Mesenchymal stem cell (in vitro differentiated cells and primary cell): ENCODE results near the gene MAT1A. TPM values are rescaled to one million over a fixed set of nuclear protein-coding genes. Genes with fewer than 3 reads are reported as not detected.

Experiments
- DNase-seq: peaks from one replicate; pipeline ENCODE4 v3.0.0-alpha.2; 2013
- H2AFZ ChIP-seq: one replicate; pipeline ENCODE4 v1.6.1; 2013; ENCODE audit warnings: low read depth, mild to moderate bottlenecking, control low read depth, inconsistent platforms, low read length, moderate library complexity
- H2AK5ac ChIP-seq: 2 replicates; pipeline ENCODE4 v1.6.1; 2013; ENCODE audit warnings: low read length, moderate library complexity, mild to moderate bottlenecking, inconsistent platforms; ENCODE audit not compliant: severe bottlenecking
- H2BK120ac ChIP-seq: one replicate; pipeline ENCODE4 v1.6.1; 2013; ENCODE audit warnings: low read depth, mild to moderate bottlenecking, inconsistent platforms, low read length, moderate library complexity
- H2BK12ac ChIP-seq, 2 experiments: one replicate each; pipeline ENCODE4 v1.6.1; 2013; ENCODE audit warnings: inconsistent platforms in 2 of 2, low read length in 2 of 2, mild to moderate bottlenecking in 2 of 2, moderate library complexity in 2 of 2, control low read depth in 1 of 2
- H2BK15ac ChIP-seq: one replicate; pipeline ENCODE4 v1.6.1; 2013; ENCODE audit warnings: mild to moderate bottlenecking, low read depth, inconsistent platforms; ENCODE audit not compliant: poor library complexity, severe bottlenecking
- H2BK5ac ChIP-seq: 2 replicates; pipeline ENCODE4 v1.6.1; 2013; ENCODE audit warnings: low read depth, mild to moderate bottlenecking, low read length, control low read depth, inconsistent platforms; ENCODE audit not compliant: poor library complexity, severe bottlenecking
- H3K14ac ChIP-seq, 2 experiments: one replicate each; pipeline ENCODE4 v1.6.1; 2013; ENCODE audit warnings: inconsistent platforms in 2 of 2, low read length in 2 of 2, control low read depth in 1 of 2, mild to moderate bottlenecking in 1 of 2, moderate library complexity in 1 of 2
- H3K18ac ChIP-seq, 2 experiments: one replicate each; pipeline ENCODE4 v1.6.1; 2013; ENCODE audit warnings: inconsistent platforms in 2 of 2, low read length in 2 of 2, control low read depth in 1 of 2, low read depth in 1 of 2, mild to moderate bottlenecking in 1 of 2
- H3K23ac ChIP-seq, 2 experiments: one replicate each; pipeline ENCODE4 v1.6.1; 2013; ENCODE audit warnings: inconsistent platforms in 2 of 2, low read length in 2 of 2, mild to moderate bottlenecking in 2 of 2, moderate library complexity in 2 of 2, control low read depth in 1 of 2
- H3K27ac ChIP-seq: 2 replicates; pipeline ENCODE4 v1.5.1; 2013; ENCODE audit warnings: mild to moderate bottlenecking, moderate library complexity, low read length, control low read depth, inconsistent platforms; ENCODE audit not compliant: poor library complexity, severe bottlenecking
- H3K27me3 ChIP-seq, 2 experiments: 2 replicates each; pipeline versions ENCODE4 v1.6.1 to v1.7.0; 2013; ENCODE audit warnings: low read length in 2 of 2, mild to moderate bottlenecking in 2 of 2, moderate library complexity in 2 of 2, control low read depth in 1 of 2, inconsistent platforms in 1 of 2; ENCODE audit not compliant: control insufficient read depth in 1 of 2, insufficient read depth in 1 of 2
- H3K36me3 ChIP-seq, 2 experiments: 2 replicates each; pipeline versions ENCODE4 v1.6.1 to v1.7.0; 2013; ENCODE audit warnings: low read length in 2 of 2, control low read depth in 1 of 2, inconsistent platforms in 1 of 2, low read depth in 1 of 2, mild to moderate bottlenecking in 1 of 2; ENCODE audit not compliant: insufficient read depth in 2 of 2, control insufficient read depth in 1 of 2
- H3K4ac ChIP-seq, 2 experiments: one replicate each; pipeline ENCODE4 v1.6.1; 2013; ENCODE audit warnings: inconsistent platforms in 2 of 2, low read length in 2 of 2, mild to moderate bottlenecking in 2 of 2, moderate library complexity in 2 of 2, control low read depth in 1 of 2, low read depth in 1 of 2
- H3K4me1 ChIP-seq: 2 replicates; pipeline ENCODE4 v1.6.1; 2013; ENCODE audit warnings: low read depth, low read length, control low read depth; ENCODE audit not compliant: control insufficient read depth, insufficient read depth
- H3K4me2 ChIP-seq: 2 replicates; pipeline ENCODE4 v1.6.1; 2013; ENCODE audit warnings: low read length, mild to moderate bottlenecking, inconsistent platforms; ENCODE audit not compliant: poor library complexity, severe bottlenecking
- H3K4me3 ChIP-seq, 2 experiments: 2 replicates each; pipeline versions ENCODE4 v1.5.1 to v1.7.0; 2013; ENCODE audit warnings: low read length in 2 of 2, mild to moderate bottlenecking in 2 of 2, control low read depth in 1 of 2, low read depth in 1 of 2; ENCODE audit not compliant: insufficient read depth in 1 of 2
- H3K79me1 ChIP-seq: replicated peaks from 2 replicates; pipeline ENCODE4 v1.6.1; 2013; ENCODE audit warnings: mild to moderate bottlenecking, control low read depth, low read length, inconsistent platforms; ENCODE audit not compliant: poor library complexity, severe bottlenecking
- H3K9ac ChIP-seq: 2 replicates; pipeline ENCODE4 v1.7.0; 2013; ENCODE audit warnings: mild to moderate bottlenecking, low read length, moderate library complexity
- H3K9me3 ChIP-seq: 2 replicates; pipeline ENCODE4 v1.7.0; 2013; ENCODE audit warnings: mild to moderate bottlenecking, low read length; ENCODE audit not compliant: control insufficient read depth
- H4K8ac ChIP-seq: one replicate; pipeline ENCODE4 v1.6.1; 2013; ENCODE audit warnings: inconsistent platforms, mild to moderate bottlenecking, low read length, moderate library complexity
- H4K91ac ChIP-seq: one replicate; pipeline ENCODE4 v1.6.1; 2013; ENCODE audit warnings: mild to moderate bottlenecking, low read length, inconsistent platforms
- WGBS: methylation state at CpG from one replicate; pipeline ENCODE4 v1.1.7; 2013; ENCODE audit warnings: mixed read lengths; 5-methylcytosine and 5-hydroxymethylcytosine counted together
- polyA plus RNA-seq, 2 experiments: library from polyadenylated mRNA; stranded (reverse); fragments of 200-250 nt; gene quantifications; one replicate each; pipeline ENCODE4 v1.2.3, GENCODE V29; 2013

The MAT1A gene
- polyA plus RNA-seq (2013, experiment 1 of 2), result 0.11 TPM
- 0.05 TPM for polyA plus RNA-seq (2013, experiment 2 of 2)

GRCh38 chr10:80289451-80290287 lies at the start of gene MAT1A:
Gene MAT1A, minus strand, starts transcription at chr10:80289658. Its CDS starts 235 bp downstream, at chr10:80289423.
- Histone ChIP-seq H3K4me2 (no peak within 1 kb of the TSS), H2BK120ac (no peak within 1 kb of the TSS), H3K4me1 (peaks cover 1% of the 10 kb centered on the region), H3K36me3 (no peaks in the 10 kb centered on the region), H2BK5ac (no peak within 1 kb of the TSS), H2AK5ac (no peak within 1 kb of the TSS), H2BK15ac (no peak within 1 kb of the TSS), H3K23ac (no peak within 1 kb of the TSS), H3K27me3 (peaks cover 17 to 54% of the 10 kb centered on the region in 2 experiments), H3K9me3 (peaks cover 2% of the 10 kb centered on the region), H3K79me1 (no peaks in the 10 kb centered on the region), H3K27ac (no peak within 1 kb of the TSS), H2AFZ (no peak within 1 kb of the TSS), H3K18ac (no peak within 1 kb of the TSS), H4K8ac (peak within 1 kb of the TSS; percentile 12), H2BK12ac (no peak within 1 kb of the TSS), H3K14ac (no peak within 1 kb of the TSS), H3K4ac (no peak within 1 kb of the TSS), H4K91ac (no peak within 1 kb of the TSS), H3K9ac (no peak within 1 kb of the TSS), H3K4me3 (no peak within 1 kb of the TSS)
- peak; percentile 25 for DNase-seq
- 27% methylated on average over 6 of the region's 9 CpGs for WGBS

GRCh38 chr10:80333983-80334382 lies 44.5 kb upstream of the MAT1A start:
- Histone ChIP-seq H3K4ac (no peak overlapping the region), H3K18ac (no peak overlapping the region), H3K27ac (no peak overlapping the region), H2AK5ac (no peak overlapping the region), H2AFZ (no peak overlapping the region), H3K4me1 (no peaks in the 10 kb centered on the region), H3K4me2 (no peak overlapping the region), H2BK5ac (no peak overlapping the region), H3K23ac (no peak overlapping the region), H3K79me1 (no peaks in the 10 kb centered on the region), H2BK120ac (no peak overlapping the region), H2BK15ac (no peak overlapping the region), H3K9ac (no peak overlapping the region), H3K9me3 (no peaks in the 10 kb centered on the region), H4K8ac (no peak overlapping the region), H2BK12ac (no peak overlapping the region), H3K14ac (no peak overlapping the region), H3K27me3 (peaks cover 14 to 24% of the 10 kb centered on the region in 2 experiments), H3K36me3 (no peaks in the 10 kb centered on the region), H3K4me3 (no peak overlapping the region), H4K91ac (no peak overlapping the region)
- no CpG with 5 or more reads among the region's 1 CpG for WGBS
- DNase-seq, result no peak

GRCh38 chr10:80324891-80325364 lies 35.5 kb upstream of the MAT1A start:
- H2AK5ac ChIP-seq, result no peak overlapping the region
- H2BK15ac ChIP-seq, result no peak overlapping the region
- no peaks in the 10 kb centered on the region for H3K4me1 ChIP-seq
- no peak overlapping the region for H3K23ac ChIP-seq
- DNase-seq, result no peak
- no peaks in the 10 kb centered on the region for H3K9me3 ChIP-seq
- peaks cover 4 to 22% of the 10 kb centered on the region in 2 experiments for H3K27me3 ChIP-seq
- no peak overlapping the region for H2BK5ac ChIP-seq
- H4K91ac ChIP-seq, result no peak overlapping the region
- no peak overlapping the region for H3K4me3 ChIP-seq
- no peak overlapping the region for H3K27ac ChIP-seq
- 91% methylated on average over 6 of the region's 6 CpGs for WGBS
- H2BK12ac ChIP-seq, result no peak overlapping the region
- H2AFZ ChIP-seq, result no peak overlapping the region
- H3K4me2 ChIP-seq, result no peak overlapping the region
- no peak overlapping the region for H3K14ac ChIP-seq
- no peak overlapping the region for H3K18ac ChIP-seq
- H3K4ac ChIP-seq, result no peak overlapping the region
- H3K9ac ChIP-seq, result no peak overlapping the region
- no peak overlapping the region for H2BK120ac ChIP-seq
- H4K8ac ChIP-seq, result no peak overlapping the region
- H3K79me1 ChIP-seq, result no peaks in the 10 kb centered on the region
- H3K36me3 ChIP-seq, result no peaks in the 10 kb centered on the region

GRCh38 chr10:80324086-80324485 lies 34.6 kb upstream of the MAT1A start:
- Histone ChIP-seq H3K14ac (no peak overlapping the region), H4K91ac (no peak overlapping the region), H3K36me3 (no peaks in the 10 kb centered on the region), H3K4me2 (no peak overlapping the region), H3K9ac (no peak overlapping the region), H2BK5ac (no peak overlapping the region), H3K79me1 (no peaks in the 10 kb centered on the region), H3K9me3 (no peaks in the 10 kb centered on the region), H3K27ac (no peak overlapping the region), H2AFZ (no peak overlapping the region), H4K8ac (no peak overlapping the region), H2BK12ac (no peak overlapping the region), H2AK5ac (no peak overlapping the region), H3K18ac (no peak overlapping the region), H3K4ac (no peak overlapping the region), H3K4me3 (no peak overlapping the region), H3K27me3 (peaks cover 8 to 14% of the 10 kb centered on the region in 2 experiments), H3K4me1 (no peaks in the 10 kb centered on the region), H3K23ac (no peak overlapping the region), H2BK15ac (no peak overlapping the region), H2BK120ac (no peak overlapping the region)
- WGBS, result 6% methylated on average over 1 of the region's 1 CpG
- peak; percentile 44 for DNase-seq
